ENCODE results near the gene RPS3.

Gene RPS3

GRCh38 chr11:75436806-75437205 is 37.5 kb downstream of the RPS3 start:
- TF ChIP-seq CTCF (conservative IDR thresholded peaks at IDR 0.05; ENCODE audit: low read depth, low read length), result no peak
- no peak overlapping the region for H3K4me3 ChIP-seq (ENCODE audit: low read depth, low read length)
- no peak for DNase-seq (ENCODE audit: low read depth)

- no peak for DNase-seq (ENCODE audit: low read depth)
- no peak for TF ChIP-seq CTCF (conservative IDR thresholded peaks at IDR 0.05; ENCODE audit: low read depth, low read length)
- H3K4me3 ChIP-seq (ENCODE audit: low read depth, low read length), result no peak overlapping the region
Measured at GRCh38 chr11:75437966-75438659, 38.8 kb downstream of the RPS3 start.

- no peak overlapping the region for H3K4me3 ChIP-seq (ENCODE audit: low read depth, low read length)
- DNase-seq (ENCODE audit: low read depth), result no peak
- TF ChIP-seq CTCF (conservative IDR thresholded peaks at IDR 0.05; ENCODE audit: low read depth, low read length), result no peak
Measured at GRCh38 chr11:75439026-75439425, 39.7 kb downstream of the RPS3 start.

- no peak overlapping the region for H3K4me3 ChIP-seq (ENCODE audit: low read depth, low read length)
- TF ChIP-seq CTCF (conservative IDR thresholded peaks at IDR 0.05; ENCODE audit: low read depth, low read length), result no peak
- no peak for DNase-seq (ENCODE audit: low read depth)
Measured at GRCh38 chr11:75439495-75440120, 40.3 kb downstream of the RPS3 start.

- no peak for TF ChIP-seq CTCF (conservative IDR thresholded peaks at IDR 0.05; ENCODE audit: low read depth, low read length)
- no peak for DNase-seq (ENCODE audit: low read depth)
- H3K4me3 ChIP-seq (ENCODE audit: low read depth, low read length), result no peak overlapping the region
Measured at GRCh38 chr11:75440960-75441803, 41.9 kb downstream of the RPS3 start.

- no peak for DNase-seq (ENCODE audit: low read depth)
- no peak for TF ChIP-seq CTCF (conservative IDR thresholded peaks at IDR 0.05; ENCODE audit: low read depth, low read length)
- no peak overlapping the region for H3K4me3 ChIP-seq (ENCODE audit: low read depth, low read length)
Measured at GRCh38 chr11:75441804-75442132, 42.5 kb downstream of the RPS3 start.

Data from choroid plexus epithelial cell (primary cell).